ENCODE results near the gene GABPB1.

Gene GABPB1

GRCh38 chr15:50363612-50364011 is 8.6 kb upstream of the GABPB1 start:
- no peak for TF ChIP-seq TSHZ2 (CRISPR knock-in tag; IDR thresholded peaks at IDR 0.05)
- TF ChIP-seq SNAI2 (CRISPR knock-in tag; IDR thresholded peaks at IDR 0.05): no peak
- TF ChIP-seq TCF4 (CRISPR knock-in tag; IDR thresholded peaks at IDR 0.05; ENCODE audit: borderline replicate concordance): no peak
- TF ChIP-seq RARB (CRISPR knock-in tag; IDR thresholded peaks at IDR 0.05): no peak
- no peak for TF ChIP-seq ZFP30 (CRISPR knock-in tag; IDR thresholded peaks at IDR 0.05)
- no peak for TF ChIP-seq CSDC2 (CRISPR knock-in tag; IDR thresholded peaks at IDR 0.05)
- TF ChIP-seq PPARA (CRISPR knock-in tag; IDR thresholded peaks at IDR 0.05; ENCODE audit: borderline replicate concordance): no peak
- TF ChIP-seq ZFP3 (CRISPR knock-in tag; IDR thresholded peaks at IDR 0.05): no peak
- TF ChIP-seq CSRNP3 (CRISPR knock-in tag; IDR thresholded peaks at IDR 0.05): no peak
- TF ChIP-seq BACH2 (CRISPR knock-in tag; IDR thresholded peaks at IDR 0.05; ENCODE audit: borderline replicate concordance): no peak
- no peak for TF ChIP-seq ESRRG (CRISPR knock-in tag; IDR thresholded peaks at IDR 0.05)
- TF ChIP-seq OSR1 (CRISPR knock-in tag; IDR thresholded peaks at IDR 0.05): no peak
- no peak for TF ChIP-seq ZNF8 (CRISPR knock-in tag; IDR thresholded peaks at IDR 0.05)
- TF ChIP-seq CREB5 (CRISPR knock-in tag; IDR thresholded peaks at IDR 0.05; ENCODE audit: low read depth): no peak
- TF ChIP-seq ZNF565 (CRISPR knock-in tag; conservative IDR thresholded peaks at IDR 0.05; ENCODE audit: low read depth): no peak
- TF ChIP-seq ARNTL (CRISPR knock-in tag; IDR thresholded peaks at IDR 0.05; ENCODE audit: borderline replicate concordance, low read depth): no peak
- no peak for TF ChIP-seq ISL1 (CRISPR knock-in tag; IDR thresholded peaks at IDR 0.05)
- ATAC-seq: no peak

GRCh38 chr15:50361756-50362155 is 6.8 kb upstream of the GABPB1 start:
- TF ChIP-seq SNAI2 (CRISPR knock-in tag; IDR thresholded peaks at IDR 0.05) (no peak), ZC3H10 (CRISPR knock-in tag; IDR thresholded peaks at IDR 0.05) (no peak), RARB (CRISPR knock-in tag; IDR thresholded peaks at IDR 0.05) (no peak), POU6F1 (CRISPR knock-in tag; IDR thresholded peaks at IDR 0.05; ENCODE audit: borderline replicate concordance, low read depth) (no peak), CSDC2 (CRISPR knock-in tag; IDR thresholded peaks at IDR 0.05) (no peak), BACH2 (CRISPR knock-in tag; IDR thresholded peaks at IDR 0.05; ENCODE audit: borderline replicate concordance) (no peak), TSHZ2 (CRISPR knock-in tag; IDR thresholded peaks at IDR 0.05) (no peak), CSRNP3 (CRISPR knock-in tag; IDR thresholded peaks at IDR 0.05) (no peak)
- ATAC-seq: no peak
